SU-DHL-6 (cell line): ENCODE results near the gene IP6K2.

Source experiments
- EZH2phosphoT487 ChIP-seq: fragments of 200-600 bp; sonication (generic), shearing (Covaris generic); conservative IDR thresholded peaks from 2 replicates; pipeline ENCODE4 v1.6.1; 2018; ENCODE audit warnings: mild to moderate bottlenecking, antibody characterized with exemption, low read length, moderate library complexity, mixed read lengths
- TF ChIP-seq, protein P1 (sequence below): fragments of 200-600 bp; sonication (generic); IDR thresholded peaks from one replicate; pipeline ENCODE4 v1.5.1; 2017; ENCODE audit warnings: antibody characterized with exemption, mild to moderate bottlenecking, low read length, moderate library complexity; ENCODE audit not compliant: insufficient read depth, poor library complexity, severe bottlenecking

DNA sequence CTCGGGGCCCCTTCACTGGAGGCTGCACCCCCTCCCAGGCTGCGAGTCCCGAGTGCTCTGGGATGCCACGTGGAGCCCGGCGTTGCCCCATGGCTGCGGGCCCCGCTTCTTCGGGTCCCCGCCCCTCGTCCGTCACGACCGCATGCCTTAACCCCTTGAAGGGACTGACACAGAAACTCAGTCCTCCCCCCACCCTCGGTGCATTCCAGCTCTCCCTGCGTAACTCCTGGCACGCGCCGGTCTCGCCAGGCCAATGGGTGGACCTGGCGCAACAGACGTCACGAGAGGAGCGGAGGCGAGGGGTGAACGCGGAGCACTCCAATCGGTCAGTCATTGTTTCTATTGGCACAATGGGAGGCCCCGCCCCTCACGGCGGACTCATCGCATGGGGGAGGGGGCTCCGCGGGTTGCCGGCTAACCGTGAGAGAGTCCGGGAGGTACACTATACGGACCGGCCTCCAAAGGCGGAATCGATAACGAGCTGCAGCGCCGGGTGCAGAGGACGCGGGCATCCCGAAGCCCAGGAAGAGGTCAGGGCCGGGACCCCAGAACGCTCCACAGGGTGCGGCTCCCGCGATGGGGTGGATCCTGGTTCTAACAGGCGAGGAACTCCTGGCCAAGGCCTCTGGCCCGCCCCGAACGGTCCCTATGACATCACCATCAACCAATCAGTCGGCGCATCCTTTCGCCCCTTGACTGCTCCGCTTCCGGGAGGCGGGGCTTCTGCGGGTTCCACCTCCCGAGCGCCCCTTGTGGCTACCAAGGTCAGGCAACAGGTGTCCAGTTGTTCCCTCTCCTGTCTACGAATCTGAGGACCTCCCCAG, 53.3 kb downstream of the IP6K2 start:
- TF ChIP-seq, protein P1, sequence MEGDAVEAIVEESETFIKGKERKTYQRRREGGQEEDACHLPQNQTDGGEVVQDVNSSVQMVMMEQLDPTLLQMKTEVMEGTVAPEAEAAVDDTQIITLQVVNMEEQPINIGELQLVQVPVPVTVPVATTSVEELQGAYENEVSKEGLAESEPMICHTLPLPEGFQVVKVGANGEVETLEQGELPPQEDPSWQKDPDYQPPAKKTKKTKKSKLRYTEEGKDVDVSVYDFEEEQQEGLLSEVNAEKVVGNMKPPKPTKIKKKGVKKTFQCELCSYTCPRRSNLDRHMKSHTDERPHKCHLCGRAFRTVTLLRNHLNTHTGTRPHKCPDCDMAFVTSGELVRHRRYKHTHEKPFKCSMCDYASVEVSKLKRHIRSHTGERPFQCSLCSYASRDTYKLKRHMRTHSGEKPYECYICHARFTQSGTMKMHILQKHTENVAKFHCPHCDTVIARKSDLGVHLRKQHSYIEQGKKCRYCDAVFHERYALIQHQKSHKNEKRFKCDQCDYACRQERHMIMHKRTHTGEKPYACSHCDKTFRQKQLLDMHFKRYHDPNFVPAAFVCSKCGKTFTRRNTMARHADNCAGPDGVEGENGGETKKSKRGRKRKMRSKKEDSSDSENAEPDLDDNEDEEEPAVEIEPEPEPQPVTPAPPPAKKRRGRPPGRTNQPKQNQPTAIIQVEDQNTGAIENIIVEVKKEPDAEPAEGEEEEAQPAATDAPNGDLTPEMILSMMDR: peak; percentile 53
- TF ChIP-seq EZH2phosphoT487: no peak
